Prostate gland (tissue), 2 donors: ENCODE results near the gene NETO2.

Experiments used
- CTCF ChIP-seq, 4 experiments: fragments of 200-600 bp in 2 of 4; fragments of 450-650 bp in 2 of 4; sonication (generic) in 2 of 4; IDR thresholded peaks; 1 replicate in 3 of 4; 2 replicates in 1 of 4; pipeline ENCODE4 v1.5.1; 2016 to 2019; ENCODE audit warnings: antibody characterized with exemption in 4 of 4, mild to moderate bottlenecking in 2 of 4, moderate library complexity in 2 of 4
- POLR2A ChIP-seq: fragments of 450-650 bp; IDR thresholded peaks from one replicate; pipeline ENCODE4 v1.6.1; 2016; ENCODE audit warnings: antibody characterized with exemption, mild to moderate bottlenecking
- POLR2AphosphoS5 ChIP-seq: sonication (generic); formaldehyde crosslinking; IDR thresholded peaks from one replicate; pipeline ENCODE4 v1.6.1; 2017; ENCODE audit warnings: antibody characterized with exemption

GRCh38 chr16:47175152-47175551 is 31.4 kb upstream of the NETO2 start:
- TF ChIP-seq POLR2A: no peak
- no peak for TF ChIP-seq CTCF (IDR thresholded peaks at IDR 0.05)
- TF ChIP-seq POLR2AphosphoS5: no peak
